Neural crest cell (in vitro differentiated cells): ENCODE results near the gene LIPK. TPM values are rescaled to one million over a fixed set of nuclear protein-coding genes. Genes with fewer than 3 reads are reported as not detected.

Experiments used
- DNase-seq: peaks from one replicate; pipeline ENCODE4 v3.0.0; 2021; ENCODE audit warnings: low read depth, mixed read lengths, low spot score
- H3K27ac Mint-ChIP-seq: one replicate; pipeline ENCODE4 v1.8.0; 2021; ENCODE audit warnings: mild to moderate bottlenecking, mixed read lengths; ENCODE audit not compliant: unreplicated experiment
- H3K27me3 Mint-ChIP-seq: 2 replicates; pipeline ENCODE4 v1.8.0; 2021; ENCODE audit warnings: low read depth, mild to moderate bottlenecking, mixed read lengths
- H3K36me3 Mint-ChIP-seq: 2 replicates; pipeline ENCODE4 v1.8.0; 2021; ENCODE audit warnings: low read depth, mild to moderate bottlenecking, mixed read lengths
- H3K4me1 Mint-ChIP-seq: 2 replicates; pipeline ENCODE4 v1.8.0; 2021; ENCODE audit warnings: mixed read lengths
- H3K4me3 Mint-ChIP-seq: one replicate; pipeline ENCODE4 v1.8.0; 2021; ENCODE audit warnings: mild to moderate bottlenecking, mixed read lengths
- H3K9me3 Mint-ChIP-seq: 2 replicates; pipeline ENCODE4 v1.8.0; 2021; ENCODE audit warnings: mixed read lengths
- CTCF ChIP-seq: fragments of 200-600 bp; sonication (generic); conservative IDR thresholded peaks from 2 replicates; pipeline ENCODE4 v1.5.0; 2021; ENCODE audit warnings: antibody characterized with exemption, mild to moderate bottlenecking
- total RNA-seq: library from RNA; stranded (reverse); gene quantifications from 2 replicates; pipeline ENCODE4 v1.2.1, GENCODE V29; 2021

The LIPK gene
- total RNA-seq, 1 donor from 2014 or later: not detected

GRCh38 chr10:88793712-88794299 lies 87.8 kb downstream of the LIPK start:
- TF ChIP-seq CTCF: no peak

GRCh38 chr10:88794731-88795130 lies 88.7 kb downstream of the LIPK start:
- Mint-ChIP-seq H3K27ac (no peak overlapping the region), H3K4me1 (no peaks in the 10 kb centered on the region), H3K9me3 (no peaks in the 10 kb centered on the region), H3K36me3 (no peaks in the 10 kb centered on the region), H3K27me3 (no peaks in the 10 kb centered on the region), H3K4me3 (no peak overlapping the region)
- DNase-seq: no peak
- TF ChIP-seq CTCF: no peak

More at GRCh38 chr10:88793712-88794299, 87.8 kb downstream of the LIPK start:
- Mint-ChIP-seq H3K9me3 (no peaks in the 10 kb centered on the region), H3K36me3 (no peaks in the 10 kb centered on the region), H3K4me3 (no peak overlapping the region), H3K27ac (no peak overlapping the region), H3K4me1 (no peaks in the 10 kb centered on the region), H3K27me3 (no peaks in the 10 kb centered on the region)
- DNase-seq: no peak

- Mint-ChIP-seq H3K4me1 (no peaks in the 10 kb centered on the region), H3K36me3 (no peaks in the 10 kb centered on the region), H3K27me3 (no peaks in the 10 kb centered on the region), H3K27ac (no peak overlapping the region), H3K4me3 (no peak overlapping the region), H3K9me3 (no peaks in the 10 kb centered on the region)
- no peak for TF ChIP-seq CTCF
- DNase-seq: no peak
Observed at GRCh38 chr10:88800152-88801125, 94.4 kb downstream of the LIPK start.

Other genes starting within 250 kb of the LIPK start
- 3.3 and 3.8 TPM in 2 replicates for gene RNLS, start 122.9 kb upstream of the LIPK start, total RNA-seq
- gene LIPJ, start 119.5 kb upstream of the LIPK start, total RNA-seq: not detected in 2 replicates
- not detected in 2 replicates for gene LIPF, start 41.8 kb upstream of the LIPK start, total RNA-seq
- not detected in 2 replicates for gene LIPN, start 53.8 kb downstream of the LIPK start, total RNA-seq
- not detected in 2 replicates for gene LIPM, start 96.5 kb downstream of the LIPK start, total RNA-seq
- gene ANKRD22, start 145.6 kb downstream of the LIPK start, total RNA-seq: not detected in 2 replicates
- 3.4 and 4.1 TPM in 2 replicates for gene STAMBPL1, start 174.0 kb downstream of the LIPK start, total RNA-seq
- gene ACTA2, start 246.5 kb downstream of the LIPK start, total RNA-seq: 7.0 and 7.6 TPM in 2 replicates